ENCODE results near the gene MYCN. TPM values are rescaled to one million over a fixed set of nuclear protein-coding genes. Genes with fewer than 3 reads are reported as not detected.

MYCN gene
- total and polyA plus RNA-seq, 2 of the 4 experiments (the other 2 are of a cell fraction), result not detected

- H2AK9ac ChIP-seq (replicated peaks; ENCODE audit: low read depth, low read length, poor library complexity), result no peak overlapping the region
- ChIA-PET CTCF (no interaction called here), POLR2A (ENCODE audit: unreplicated experiment) (no interaction called here)
- intact Hi-C loops (cut with micrococcal nuclease) (no loop called here), in situ Hi-C loops (cut with MboI; ENCODE audit: low sequenced_read_pairs) (no loop called here), dilution Hi-C loops (cut with HindIII; ENCODE audit: low sequenced_read_pairs, unreplicated experiment) (no loop called here)
- H3K79me1 ChIP-seq (ENCODE audit: low read depth in 1 of 2, low read length in 2 of 2), result no peaks in the 10 kb centered on the region
- H3K9me1 ChIP-seq (ENCODE audit: insufficient read depth, low read length), result no peaks in the 10 kb centered on the region
- no peaks in the 10 kb centered on the region for H3K27me3 ChIP-seq (ENCODE audit: control insufficient read depth, insufficient read depth, low read length)
- no peak overlapping the region for H3K4me3 ChIP-seq (ENCODE audit: insufficient read depth, low read depth, low read length)
- peaks cover 32% of the 10 kb centered on the region for H3K9me3 ChIP-seq (ENCODE audit: control insufficient read depth, insufficient read depth, low read length)
- H4K5ac ChIP-seq (ENCODE audit: low read depth, low read length), result no peak overlapping the region
- no peaks in the 10 kb centered on the region for H4K20me1 ChIP-seq (ENCODE audit: insufficient read depth, low read length)
- WGBS, 2 experiments (ENCODE audit: extremely low coverage in 2 of 2, insufficient read length in 1 of 2), result no CpG with 5 or more reads among the region's 9 CpGs
- no peak overlapping the region for H2BK120ac ChIP-seq (ENCODE audit: low read depth, low read length)
- H2AK5ac ChIP-seq (ENCODE audit: low read depth, low read length), result no peak overlapping the region
- H3K4ac ChIP-seq (ENCODE audit: low read depth, low read length), result no peak overlapping the region
- DNase-seq (no peak), ATAC-seq (ENCODE audit: low read depth) (no peak)
- no peak overlapping the region for H3K4me2 ChIP-seq (ENCODE audit: low read depth, low read length)
- H3K18ac ChIP-seq (ENCODE audit: low read depth, low read length), result no peak overlapping the region
- no peak overlapping the region for H2BK15ac ChIP-seq (ENCODE audit: low read depth, low read length)
- H3K23ac ChIP-seq (ENCODE audit: low read depth, low read length), result no peak overlapping the region
- no peak overlapping the region for H3K56ac ChIP-seq (ENCODE audit: extremely low read depth, insufficient read depth, low read length)
- no peak overlapping the region for H4K8ac ChIP-seq (ENCODE audit: low read depth in 2 of 2, low read length in 2 of 2)
- no peak overlapping the region for H2BK5ac ChIP-seq (ENCODE audit: low read depth, low read length, poor library complexity, severe bottlenecking)
- no peaks in the 10 kb centered on the region for H3K4me1 ChIP-seq (ENCODE audit: control insufficient read depth, insufficient read depth, low read length)
- no peaks in the 10 kb centered on the region for H3K36me3 ChIP-seq (ENCODE audit: control insufficient read depth, insufficient read depth, low read length)
- BruUV-seq (replicated peaks), result no TSS peak
- no peak for TF ChIP-seq BHLHE40 (IDR thresholded peaks at IDR 0.05; ENCODE audit: low read depth, low read length)
- TF ChIP-seq RAD21 (IDR thresholded peaks at IDR 0.05; ENCODE audit: low read length), result no peak
- no peak for TF ChIP-seq SMC3 (IDR thresholded peaks at IDR 0.05; ENCODE audit: low read depth, low read length)
- no peak for TF ChIP-seq FOS (IDR thresholded peaks at IDR 0.05; ENCODE audit: low read depth, low read length)
- no peak for TF ChIP-seq MAZ (IDR thresholded peaks at IDR 0.05; ENCODE audit: borderline replicate concordance, low read depth, low read length)
- no peak overlapping the region for H2BK20ac ChIP-seq (ENCODE audit: low read depth, low read length)
- no peak overlapping the region for H3K9ac ChIP-seq (ENCODE audit: low read depth, low read length)
- H3K27ac ChIP-seq (ENCODE audit: insufficient read depth, low read length), result no peak overlapping the region
- H3K14ac ChIP-seq (replicated peaks; ENCODE audit: low read depth, low read length), result no peak overlapping the region
- H2AFZ ChIP-seq (replicated peaks; ENCODE audit: low read length, poor library complexity), result no peak overlapping the region
- no peak overlapping the region for H4K91ac ChIP-seq (ENCODE audit: insufficient read depth, low read depth, low read length)
These were observed 38.9 kb downstream of the MYCN start for GRCh38 chr2:15979051-15979758.
